HCT116 (cell line): ENCODE data around the gene CHD8. TPM values are rescaled to one million over a fixed set of nuclear protein-coding genes. Genes with fewer than 3 reads are reported as not detected.

Experiments used
- ATAC-seq: fragments of 200-7000 bp; cut with Tn5 transposase; 2 replicates; pipeline ENCODE4 v1.9.1; 2020; ENCODE audit warnings: mild to moderate bottlenecking, moderate library complexity
- BruUV-seq: library from RNA; stranded (reverse); fragments of 400-500 nt; replicated peaks from 2 replicates; lab custom pipeline; 2021; lab: Mats Ljungman, UMichigan
- CTCF ChIA-PET: fragments of 300-600 bp; sonication (Branson Sonifier 250); formaldehyde crosslinking; loops from one replicate; lab custom pipeline; 2021; ENCODE audit warnings: antibody characterized with exemption; lab: Charles Lee
- POLR2A ChIA-PET: fragments of 300-600, 350-600 bp; sonication (Branson Sonifier 250); formaldehyde crosslinking; loops from one replicate; lab custom pipeline; 2021; ENCODE audit warnings: antibody characterized with exemption; lab: Charles Lee
- RAD21 ChIA-PET, 2 experiments: fragments of 300-600 bp; sonication (Branson Sonifier 250); formaldehyde crosslinking; loops; one replicate each; lab custom pipeline; 2023; ENCODE audit warnings: low total read pairs in 2 of 2; ENCODE audit not compliant: uncharacterized antibody in 2 of 2, unreplicated experiment in 2 of 2, low non-redundant PET in 1 of 2; lab: Charles Lee
- DNase-seq: peaks from one replicate; pipeline ENCODE4 v3.0.0-alpha.2; 2010; ENCODE audit warnings: low read depth, low spot score
- H2AFZ ChIP-seq: fragments of 200-600 bp; shearing (Covaris generic), sonication (generic); 2 replicates; pipeline ENCODE4 v1.6.1; 2017; ENCODE audit warnings: low read depth, mixed run types, mixed read lengths, antibody characterized with exemption, low read length; ENCODE audit not compliant: poor library complexity, severe bottlenecking
- H3K27ac ChIP-seq: 2 replicates; pipeline ENCODE4 v1.5.1; 2012; ENCODE audit warnings: low read depth, low read length
- H3K27me3 ChIP-seq: fragments of 200-600 bp; sonication (generic); 2 replicates; pipeline ENCODE4 v1.6.1; 2016; ENCODE audit warnings: mixed run types, low read length, mixed read lengths; ENCODE audit not compliant: insufficient read depth
- H3K36me3 ChIP-seq, 2 experiments: fragments of 200-500 bp in 1 of 2; fragments of 200-600 bp in 1 of 2; sonication (Bioruptor generic) in 1 of 2; sonication (generic) in 1 of 2; 2 replicates each; pipeline versions ENCODE4 v1.5.1 to v1.6.1; 2014 to 2016; ENCODE audit warnings: low read length in 2 of 2, inconsistent platforms in 1 of 2, mixed read lengths in 1 of 2, mixed run types in 1 of 2; ENCODE audit not compliant: insufficient read depth in 2 of 2, control insufficient read depth in 1 of 2
- H3K4me1 ChIP-seq, 2 experiments: fragments of 200-600 bp in 1 of 2; sonication (generic) in 1 of 2; 2 replicates each; pipeline versions ENCODE4 v1.5.1 to v1.6.1; 2012 to 2017; ENCODE audit warnings: low read length in 2 of 2, inconsistent platforms in 1 of 2, mild to moderate bottlenecking in 1 of 2, mixed read lengths in 1 of 2, mixed run types in 1 of 2, moderate library complexity in 1 of 2; ENCODE audit not compliant: insufficient read depth in 2 of 2, control insufficient read depth in 1 of 2
- H3K4me2 ChIP-seq: fragments of 200-600 bp; sonication (generic); 2 replicates; pipeline ENCODE4 v1.6.1; 2017; ENCODE audit warnings: mixed run types, low read length, mixed read lengths
- H3K4me3 ChIP-seq, 2 experiments: fragments of 200-600 bp in 1 of 2; sonication (generic) in 1 of 2; replicated peaks in 1 of 2; 2 replicates each; pipeline ENCODE4 v1.5.1; 2011 to 2016; ENCODE audit warnings: low read length in 2 of 2, control low read depth in 1 of 2, low read depth in 1 of 2, mild to moderate bottlenecking in 1 of 2, mixed read lengths in 1 of 2, mixed run types in 1 of 2
- H3K79me2 ChIP-seq: fragments of 200-600 bp; sonication (generic); 2 replicates; pipeline ENCODE4 v1.6.1; 2017; ENCODE audit warnings: mild to moderate bottlenecking, mixed run types, low read length, moderate library complexity, mixed read lengths; ENCODE audit not compliant: insufficient read depth
- H3K9ac ChIP-seq: fragments of 200-600 bp; sonication (generic); 2 replicates; pipeline ENCODE4 v1.6.1; 2016; ENCODE audit warnings: low read length, mixed read lengths
- H3K9me2 ChIP-seq: fragments of 200-600 bp; sonication (generic), shearing (Covaris generic); 2 replicates; pipeline ENCODE4 v1.6.1; 2017; ENCODE audit warnings: mixed run types, mild to moderate bottlenecking, moderate library complexity; ENCODE audit not compliant: insufficient read depth
- H3K9me3 ChIP-seq, 2 experiments: fragments of 200-500 bp in 1 of 2; fragments of 200-600 bp in 1 of 2; sonication (Bioruptor generic) in 1 of 2; sonication (generic) in 1 of 2; 2 replicates each; pipeline ENCODE4 v1.6.1; 2014 to 2017; ENCODE audit warnings: low read length in 2 of 2, mixed read lengths in 2 of 2, inconsistent platforms in 1 of 2, low read depth in 1 of 2, mild to moderate bottlenecking in 1 of 2, mixed run types in 1 of 2, moderate library complexity in 1 of 2; ENCODE audit not compliant: control insufficient read depth in 1 of 2, insufficient read depth in 1 of 2
- H4K20me1 ChIP-seq: fragments of 200-600 bp; sonication (generic), shearing (Covaris generic); 2 replicates; pipeline ENCODE4 v1.6.1; 2017; ENCODE audit warnings: mixed run types, mild to moderate bottlenecking, moderate library complexity; ENCODE audit not compliant: insufficient read depth
- CBX3 ChIP-seq: IDR thresholded peaks from 2 replicates; pipeline ENCODE4 v1.6.1; 2012; ENCODE audit warnings: low read depth
- CEBPB ChIP-seq: IDR thresholded peaks from 2 replicates; pipeline ENCODE4 v1.6.1; 2012; ENCODE audit warnings: low read depth
- EGR1 ChIP-seq: IDR thresholded peaks from 2 replicates; pipeline ENCODE4 v1.6.1; 2012; ENCODE audit warnings: low read depth
- ELF1 ChIP-seq: IDR thresholded peaks from 2 replicates; pipeline ENCODE4 v1.6.1; 2012; ENCODE audit warnings: low read depth, borderline replicate concordance
- EZH2 ChIP-seq: fragments of 200-600 bp; sonication (generic); IDR thresholded peaks from 2 replicates; pipeline ENCODE4 v1.6.1; 2017; ENCODE audit warnings: antibody characterized with exemption, mixed run types
- EZH2phosphoT487 ChIP-seq: fragments of 200-600 bp; IDR thresholded peaks from 2 replicates; pipeline ENCODE4 v1.6.1; 2018; ENCODE audit warnings: antibody characterized with exemption, borderline replicate concordance
- FOSL1 ChIP-seq: IDR thresholded peaks from 2 replicates; pipeline ENCODE4 v1.6.1; 2012; ENCODE audit warnings: low read depth
- MAX ChIP-seq: IDR thresholded peaks from 2 replicates; pipeline ENCODE4 v1.6.1; 2012
- POLR2A ChIP-seq: IDR thresholded peaks from 2 replicates; pipeline ENCODE4 v1.7.0; 2011; ENCODE audit warnings: borderline replicate concordance; ENCODE audit not compliant: insufficient read depth, insufficient read length; ENCODE audit errors: extremely low read depth
- POLR2AphosphoS5 ChIP-seq: IDR thresholded peaks from 2 replicates; pipeline ENCODE4 v1.6.1; 2011; ENCODE audit warnings: mild to moderate bottlenecking, low read depth, low read length, moderate library complexity
- RAD21 ChIP-seq: IDR thresholded peaks from 2 replicates; pipeline ENCODE4 v1.6.1; 2012; ENCODE audit warnings: low read depth, mild to moderate bottlenecking
- SIN3A ChIP-seq: IDR thresholded peaks from 2 replicates; pipeline ENCODE4 v1.6.1; 2012; ENCODE audit warnings: low read depth
- SP1 ChIP-seq: IDR thresholded peaks from 2 replicates; pipeline ENCODE4 v1.6.1; 2012; ENCODE audit warnings: low read depth
- SRF ChIP-seq: IDR thresholded peaks from 2 replicates; pipeline ENCODE4 v1.6.1; 2012; ENCODE audit warnings: low read depth
- TCF7L2 ChIP-seq: IDR thresholded peaks from 2 replicates; pipeline ENCODE4 v1.7.0; 2011; ENCODE audit warnings: borderline replicate concordance, inconsistent platforms; ENCODE audit not compliant: insufficient read depth, insufficient read length; ENCODE audit errors: extremely low read depth
- YY1 ChIP-seq: IDR thresholded peaks from 2 replicates; pipeline ENCODE4 v1.6.1; 2011; ENCODE audit warnings: low read length, low read depth, moderate library complexity, mild to moderate bottlenecking; ENCODE audit not compliant: insufficient replicate concordance; ENCODE audit errors: extremely low read depth
- ZFX ChIP-seq: fragments of 450-650 bp; IDR thresholded peaks from 2 replicates; pipeline ENCODE4 v1.6.1; 2017
- intact Hi-C: fragments of 100-400 bp; cut with micrococcal nuclease; formaldehyde crosslinking; loops from 2 replicates; pipeline ENCODE4 v1.10.0; 2022
- total RNA-seq: library from RNA; stranded (reverse); gene quantifications from one replicate; pipeline ENCODE4 v1.2.1, GENCODE V29; 2021; ENCODE audit not compliant: unreplicated experiment
- TF ChIP-seq, protein P1 (sequence below), 3 experiments: fragments of 200-600 bp in 1 of 3; sonication (generic) in 1 of 3; IDR thresholded peaks in 2 of 3; conservative IDR thresholded peaks in 1 of 3; 2 replicates each; pipeline ENCODE4 v1.5.1; 2012 to 2017; ENCODE audit warnings: low read depth in 2 of 3, low read length in 2 of 3, antibody characterized with exemption in 1 of 3, borderline replicate concordance in 1 of 3, control low read depth in 1 of 3, mild to moderate bottlenecking in 1 of 3, mixed read lengths in 1 of 3, mixed run types in 1 of 3, moderate library complexity in 1 of 3; ENCODE audit not compliant: insufficient read depth in 1 of 3
- TF ChIP-seq, protein P2 (sequence below): IDR thresholded peaks from 2 replicates; pipeline ENCODE4 v1.6.1; 2012; ENCODE audit warnings: low read depth
- TF ChIP-seq, protein P3 (sequence below): IDR thresholded peaks from 2 replicates; pipeline ENCODE4 v1.6.1; 2012

Gene CHD8
- total RNA-seq, 1 experiment from 2014 or later = 46.8 TPM

DNA sequence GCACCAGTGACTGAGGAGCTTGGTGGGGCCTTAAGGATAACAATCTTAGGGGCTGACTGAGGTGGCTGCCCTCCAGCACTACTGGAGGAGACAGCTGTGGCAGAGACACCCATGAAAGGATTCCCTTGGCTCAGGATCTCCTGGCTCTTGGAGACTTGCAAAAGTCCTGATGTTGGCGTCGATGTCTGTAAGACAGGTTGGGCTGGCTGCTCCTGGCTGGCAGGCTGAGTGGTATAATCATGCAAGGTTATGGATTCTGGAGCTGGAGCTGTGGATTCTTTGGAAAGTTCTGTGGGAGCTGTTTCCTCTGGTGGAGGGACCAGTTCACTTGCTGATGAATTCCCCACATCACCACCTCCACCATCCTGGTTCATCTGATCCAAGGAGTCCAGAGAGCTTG lies 24.8 kb downstream of the CHD8 start:
- CTCF ChIA-PET = no interaction called here
- H3K4me2 ChIP-seq = no peak overlapping the region
- BruUV-seq = no TSS peak
- no peak overlapping the region for H3K27ac ChIP-seq
- peaks cover 81% of the 10 kb centered on the region for H3K79me2 ChIP-seq
- peaks cover 0 to 5% of the 10 kb centered on the region in 2 experiments; a peak in 1 of 4 replicates for H3K4me1 ChIP-seq
- DNase-seq (no peak), ATAC-seq (no peak)
- TF ChIP-seq MAX = no peak
- TF ChIP-seq POLR2AphosphoS5 = no peak
- TF ChIP-seq, protein P1, sequence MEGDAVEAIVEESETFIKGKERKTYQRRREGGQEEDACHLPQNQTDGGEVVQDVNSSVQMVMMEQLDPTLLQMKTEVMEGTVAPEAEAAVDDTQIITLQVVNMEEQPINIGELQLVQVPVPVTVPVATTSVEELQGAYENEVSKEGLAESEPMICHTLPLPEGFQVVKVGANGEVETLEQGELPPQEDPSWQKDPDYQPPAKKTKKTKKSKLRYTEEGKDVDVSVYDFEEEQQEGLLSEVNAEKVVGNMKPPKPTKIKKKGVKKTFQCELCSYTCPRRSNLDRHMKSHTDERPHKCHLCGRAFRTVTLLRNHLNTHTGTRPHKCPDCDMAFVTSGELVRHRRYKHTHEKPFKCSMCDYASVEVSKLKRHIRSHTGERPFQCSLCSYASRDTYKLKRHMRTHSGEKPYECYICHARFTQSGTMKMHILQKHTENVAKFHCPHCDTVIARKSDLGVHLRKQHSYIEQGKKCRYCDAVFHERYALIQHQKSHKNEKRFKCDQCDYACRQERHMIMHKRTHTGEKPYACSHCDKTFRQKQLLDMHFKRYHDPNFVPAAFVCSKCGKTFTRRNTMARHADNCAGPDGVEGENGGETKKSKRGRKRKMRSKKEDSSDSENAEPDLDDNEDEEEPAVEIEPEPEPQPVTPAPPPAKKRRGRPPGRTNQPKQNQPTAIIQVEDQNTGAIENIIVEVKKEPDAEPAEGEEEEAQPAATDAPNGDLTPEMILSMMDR (IDR thresholded peaks at IDR 0.05 in 2 of 3, conservative IDR thresholded peaks at IDR 0.05 in 1 of 3; ENCODE audit: borderline replicate concordance in 1 of 3, insufficient read depth in 1 of 3, low read depth in 2 of 3, low read length in 2 of 3) = no peak
- TF ChIP-seq FOSL1 = no peak
- no peak for TF ChIP-seq ELF1
- no peak for TF ChIP-seq ZFX
- TF ChIP-seq EGR1 = no peak
- TF ChIP-seq RAD21 = no peak
- TF ChIP-seq, protein P2, sequence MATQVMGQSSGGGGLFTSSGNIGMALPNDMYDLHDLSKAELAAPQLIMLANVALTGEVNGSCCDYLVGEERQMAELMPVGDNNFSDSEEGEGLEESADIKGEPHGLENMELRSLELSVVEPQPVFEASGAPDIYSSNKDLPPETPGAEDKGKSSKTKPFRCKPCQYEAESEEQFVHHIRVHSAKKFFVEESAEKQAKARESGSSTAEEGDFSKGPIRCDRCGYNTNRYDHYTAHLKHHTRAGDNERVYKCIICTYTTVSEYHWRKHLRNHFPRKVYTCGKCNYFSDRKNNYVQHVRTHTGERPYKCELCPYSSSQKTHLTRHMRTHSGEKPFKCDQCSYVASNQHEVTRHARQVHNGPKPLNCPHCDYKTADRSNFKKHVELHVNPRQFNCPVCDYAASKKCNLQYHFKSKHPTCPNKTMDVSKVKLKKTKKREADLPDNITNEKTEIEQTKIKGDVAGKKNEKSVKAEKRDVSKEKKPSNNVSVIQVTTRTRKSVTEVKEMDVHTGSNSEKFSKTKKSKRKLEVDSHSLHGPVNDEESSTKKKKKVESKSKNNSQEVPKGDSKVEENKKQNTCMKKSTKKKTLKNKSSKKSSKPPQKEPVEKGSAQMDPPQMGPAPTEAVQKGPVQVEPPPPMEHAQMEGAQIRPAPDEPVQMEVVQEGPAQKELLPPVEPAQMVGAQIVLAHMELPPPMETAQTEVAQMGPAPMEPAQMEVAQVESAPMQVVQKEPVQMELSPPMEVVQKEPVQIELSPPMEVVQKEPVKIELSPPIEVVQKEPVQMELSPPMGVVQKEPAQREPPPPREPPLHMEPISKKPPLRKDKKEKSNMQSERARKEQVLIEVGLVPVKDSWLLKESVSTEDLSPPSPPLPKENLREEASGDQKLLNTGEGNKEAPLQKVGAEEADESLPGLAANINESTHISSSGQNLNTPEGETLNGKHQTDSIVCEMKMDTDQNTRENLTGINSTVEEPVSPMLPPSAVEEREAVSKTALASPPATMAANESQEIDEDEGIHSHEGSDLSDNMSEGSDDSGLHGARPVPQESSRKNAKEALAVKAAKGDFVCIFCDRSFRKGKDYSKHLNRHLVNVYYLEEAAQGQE = no peak
- TF ChIP-seq, protein P3, sequence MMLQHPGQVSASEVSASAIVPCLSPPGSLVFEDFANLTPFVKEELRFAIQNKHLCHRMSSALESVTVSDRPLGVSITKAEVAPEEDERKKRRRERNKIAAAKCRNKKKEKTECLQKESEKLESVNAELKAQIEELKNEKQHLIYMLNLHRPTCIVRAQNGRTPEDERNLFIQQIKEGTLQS = no peak
- TF ChIP-seq SP1 = no peak
- TF ChIP-seq CEBPB = no peak
- TF ChIP-seq EZH2phosphoT487 = no peak
- TF ChIP-seq YY1 = no peak
- TF ChIP-seq TCF7L2 = no peak
- no peak for TF ChIP-seq POLR2A
- TF ChIP-seq EZH2 = no peak
- TF ChIP-seq SIN3A = no peak
- no peak for TF ChIP-seq SRF
- no peak for TF ChIP-seq CBX3
- no peak overlapping the region for H3K4me3 ChIP-seq
- RAD21 ChIA-PET = no interaction called here
- H3K9ac ChIP-seq = no peak overlapping the region
- POLR2A ChIA-PET = no interaction called here
- H2AFZ ChIP-seq = no peak overlapping the region
- peaks cover 41 to 48% of the 10 kb centered on the region in 2 experiments for H3K36me3 ChIP-seq
- intact Hi-C loops = no loop called here
- H4K20me1 ChIP-seq = no peaks in the 10 kb centered on the region
- no peaks in the 10 kb centered on the region for H3K9me3 ChIP-seq
- no peaks in the 10 kb centered on the region for H3K9me2 ChIP-seq
- no peaks in the 10 kb centered on the region for H3K27me3 ChIP-seq
